Spinal cord (tissue), 10 donors: Measurements from ENCODE around the gene AKAP14. TPM values are rescaled to one million over a fixed set of nuclear protein-coding genes. Genes with fewer than 3 reads are reported as not detected.
A peak's percentile ranks its signal among the peaks of the same experiment; 100 is the strongest.

Experiments
- DNase-seq, 6 donors: peaks; one replicate each; pipeline versions ENCODE4 v3.0.0 to v3.0.0-alpha.2; 2013 to 2015; ENCODE audit warnings: low spot score in 6 of 6, low read depth in 4 of 6
- H3K27ac ChIP-seq: one replicate; pipeline ENCODE4 v1.5.1; 2013; ENCODE audit warnings: low read depth, low read length, control low read depth
- H3K27me3 ChIP-seq: one replicate; pipeline ENCODE4 v1.6.1; 2013; ENCODE audit warnings: low read length; ENCODE audit not compliant: control insufficient read depth, insufficient read depth
- H3K36me3 ChIP-seq: one replicate; pipeline ENCODE4 v1.6.1; 2013; ENCODE audit warnings: low read length; ENCODE audit not compliant: control insufficient read depth, insufficient read depth
- H3K4me1 ChIP-seq: one replicate; pipeline ENCODE4 v1.6.1; 2013; ENCODE audit warnings: low read length; ENCODE audit not compliant: control insufficient read depth, insufficient read depth
- H3K4me3 ChIP-seq: one replicate; pipeline ENCODE4 v1.5.1; 2013; ENCODE audit warnings: low read depth, low read length, control low read depth
- H3K9me3 ChIP-seq: one replicate; pipeline ENCODE4 v1.6.1; 2013; ENCODE audit warnings: low read length; ENCODE audit not compliant: control insufficient read depth, insufficient read depth
- WGBS: methylation state at CpG from one replicate; pipeline ENCODE4 v1.1.5; 2013; ENCODE audit warnings: missing lambda C conversion rate; ENCODE audit not compliant: insufficient coverage; 5-methylcytosine and 5-hydroxymethylcytosine counted together
- long read RNA-seq, 4 donors: transcript quantifications; one replicate each; lab custom pipeline, GENCODE V29; 2026
- polyA plus RNA-seq, 2 donors: library from polyadenylated mRNA; unstranded; fragments of 120-200 nt; gene quantifications; one replicate each; pipeline ENCODE4 v1.2.1, GENCODE V29; 2013; ENCODE audit not compliant: insufficient read length in 2 of 2
- total RNA-seq, 2 donors: library from RNA; depleted of rRNA in 1 of 2; stranded (reverse); fragments of 120-200 nt in 1 of 2; fragments of >200 nt in 1 of 2; gene quantifications; one replicate each; pipeline versions ENCODE4 v1.2.3 to v1.2.4, GENCODE V29; 2013 to 2014
- donor health status: healthy.

AKAP14 gene
- 10 to 100 TPM in 1 of 2 donors, under 1 TPM in 1; 0.99 to 16.3 TPM for total RNA-seq
- polyA plus RNA-seq: 1 to 10 TPM; 2.0 to 3.3 TPM
- long read RNA-seq, donor 1: 0 reads
- long read RNA-seq, donor 2, partial matches to known transcripts: 8 of 8 reads
- long read RNA-seq, donor 2, other reads (novel, unspliced or antisense): 0 of 8 reads
- long read RNA-seq, donor 3, partial matches to known transcripts: 0 of 1 reads
- long read RNA-seq, donor 3, other reads (novel, unspliced or antisense): 0 of 1 reads
- long read RNA-seq, donor 4, partial matches to known transcripts: 0 of 1 reads
- long read RNA-seq, donor 4, other reads (novel, unspliced or antisense): 0 of 1 reads

DNA sequence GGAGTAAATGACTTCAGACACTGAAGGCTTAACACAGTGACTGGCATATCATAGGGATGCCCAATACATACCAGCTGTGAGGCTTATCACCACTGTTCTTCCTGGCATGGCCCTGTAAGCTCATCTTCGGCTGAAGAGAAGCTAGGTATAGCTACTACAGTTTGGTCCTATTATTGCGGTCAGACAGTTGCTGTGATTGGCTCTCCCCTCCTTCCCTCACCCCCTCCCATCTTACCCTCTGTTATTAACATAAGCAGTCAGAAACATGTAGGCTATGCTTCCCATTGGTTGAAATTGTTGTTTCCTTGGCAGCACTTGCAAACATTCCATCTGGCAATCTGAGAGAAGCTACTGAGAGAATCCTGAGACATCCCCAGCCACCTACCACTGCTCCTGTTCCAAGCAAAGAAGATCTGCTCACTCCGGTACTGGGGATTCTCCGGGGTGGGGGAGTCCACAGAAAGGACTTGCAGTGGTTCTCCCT is at the start of gene AKAP14:
TSS of gene AKAP14 (plus strand) at position 51 of the 484 bp plus-strand sequence. CDS start 7,331 bp downstream, outside the sequence.
- DNase-seq: peak in 2 of 6 donors; percentile 70 to 80
- Histone ChIP-seq H3K27ac (no peak within 1 kb of the TSS), H3K9me3 (no peaks in the 10 kb centered on the region), H3K27me3 (no peaks in the 10 kb centered on the region), H3K36me3 (no peaks in the 10 kb centered on the region), H3K4me1 (no peaks in the 10 kb centered on the region), H3K4me3 (no peak within 1 kb of the TSS)
- WGBS: 71% methylated on average over 1 of the region's 4 CpGs

DNA sequence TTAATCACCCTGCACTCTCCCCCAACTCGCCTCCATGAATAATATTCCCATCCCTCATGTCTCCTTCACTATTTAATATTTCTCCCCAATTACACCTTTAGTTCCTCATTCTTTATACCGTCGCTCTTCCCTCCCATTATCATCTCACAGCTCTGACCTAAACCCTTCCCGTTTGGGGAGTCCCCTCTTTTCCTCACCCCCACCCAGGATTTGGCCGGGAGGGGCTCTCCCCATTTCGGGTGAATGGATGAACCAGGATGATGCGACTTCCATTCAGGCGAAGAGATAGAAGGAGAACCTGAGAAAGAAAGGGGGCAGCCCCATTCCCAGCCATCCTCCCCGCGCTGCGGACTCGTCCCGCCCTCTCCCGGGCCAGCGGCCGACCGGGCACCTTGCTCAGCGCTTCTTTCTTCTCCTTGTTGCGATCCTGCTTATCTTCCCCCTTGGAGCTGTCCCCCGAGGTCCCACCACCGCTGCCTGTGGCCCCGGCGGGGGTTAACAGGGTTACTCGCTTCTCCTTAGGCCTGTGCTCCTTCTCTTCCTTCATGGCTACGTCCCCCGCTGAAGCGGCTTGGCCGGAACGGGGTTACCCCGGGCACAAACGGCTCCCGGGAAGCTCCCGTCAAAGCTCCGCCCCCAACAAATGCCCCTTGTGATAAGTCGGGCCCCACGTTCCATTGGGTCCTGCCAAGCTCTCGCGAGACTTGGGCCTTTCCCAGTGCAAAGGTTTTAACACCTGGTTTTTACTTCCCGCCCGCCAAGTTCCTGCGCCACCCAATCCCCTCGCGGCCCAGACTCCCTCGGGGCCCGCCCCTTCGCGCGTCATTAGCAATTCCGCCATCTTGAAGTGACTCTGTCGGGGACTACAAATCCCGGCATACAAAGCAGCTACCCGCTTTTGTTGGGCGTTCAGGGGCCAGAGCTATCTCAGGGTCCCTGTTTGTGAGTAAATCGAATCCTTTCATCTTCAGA is 43.0 kb upstream of the AKAP14 start, which contains the start of gene UPF3B:
TSS of gene UPF3B (minus strand) at position 582 of the 972 bp plus-strand sequence. CDS start at position 547, 35 bp downstream.
- 24% methylated on average over 50 of the region's 54 CpGs for WGBS
- no peaks in the 10 kb centered on the region for H3K9me3 ChIP-seq
- no peaks in the 10 kb centered on the region for H3K4me1 ChIP-seq
- H3K36me3 ChIP-seq: peaks cover 2% of the 10 kb centered on the region
- no peaks in the 10 kb centered on the region for H3K27me3 ChIP-seq
- peak within 1 kb of the TSS; percentile 91 for H3K27ac ChIP-seq
- peak within 1 kb of the TSS; percentile 72 for H3K4me3 ChIP-seq
- DNase-seq: peak; percentile 78 to 98 (median 84)

DNA sequence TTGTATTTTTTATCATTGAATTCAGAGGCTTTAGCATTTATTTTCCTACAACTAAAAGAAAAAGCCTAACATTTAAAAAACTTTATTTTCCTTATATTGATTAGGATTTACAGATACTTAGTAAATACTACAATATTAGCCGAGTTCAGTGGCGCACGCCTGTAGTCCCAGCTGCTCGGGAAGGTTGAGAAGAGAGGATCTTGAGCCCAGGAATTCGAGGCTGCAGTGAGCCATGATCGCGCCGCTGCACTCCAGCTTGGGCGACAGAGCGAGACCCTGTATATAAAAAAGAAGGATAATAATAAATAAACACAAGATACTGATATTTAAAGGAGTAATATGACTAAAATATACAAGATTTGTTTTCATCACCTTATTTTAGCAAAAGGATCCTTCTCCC is 42.2 kb upstream of the AKAP14 start:
- Histone ChIP-seq H3K4me1 (no peaks in the 10 kb centered on the region), H3K27me3 (no peaks in the 10 kb centered on the region), H3K36me3 (peaks cover 2% of the 10 kb centered on the region), H3K27ac (peak overlapping the region; percentile 69), H3K9me3 (no peaks in the 10 kb centered on the region), H3K4me3 (peak overlapping the region; percentile 72)
- no CpG with 5 or more reads among the region's 10 CpGs for WGBS
- peak in 1 of 6 donors; percentile 18 for DNase-seq

- peak overlapping the region; percentile 93 for H3K27ac ChIP-seq
- H3K4me1 ChIP-seq: peaks cover 5% of the 10 kb centered on the region
- peaks cover 2% of the 10 kb centered on the region for H3K9me3 ChIP-seq
- 27% methylated on average over 19 of the region's 25 CpGs for WGBS
- peak in 2 of 6 donors; percentile 46 to 75 for DNase-seq
- peaks cover 6% of the 10 kb centered on the region for H3K36me3 ChIP-seq
- peak overlapping the region; percentile 69 for H3K4me3 ChIP-seq
- H3K27me3 ChIP-seq: no peaks in the 10 kb centered on the region
Observed at GRCh38 chrX:119870626-119871131, 25.0 kb upstream of the AKAP14 start.

DNA sequence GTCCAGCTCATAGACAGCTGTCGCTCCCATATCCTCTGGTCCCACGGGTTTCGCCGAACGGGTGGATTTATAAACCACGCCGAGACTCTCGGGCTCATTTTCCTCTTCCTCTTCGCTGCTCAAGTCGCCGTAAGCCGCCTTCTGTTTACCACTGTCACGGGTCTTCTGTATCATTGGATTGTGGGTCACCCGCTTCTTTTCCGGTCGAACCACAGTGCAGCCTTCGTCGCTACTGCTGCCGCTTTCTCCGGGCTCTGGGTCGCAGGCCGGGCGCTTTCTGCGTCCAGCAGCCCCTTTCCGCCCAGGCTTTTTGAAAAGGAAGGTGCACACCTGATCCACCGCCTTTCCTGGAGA is 24.5 kb upstream of the AKAP14 start:
- Histone ChIP-seq H3K4me3 (peak overlapping the region; percentile 69), H3K27ac (peak overlapping the region; percentile 93), H3K36me3 (peaks cover 6% of the 10 kb centered on the region), H3K4me1 (peaks cover 5% of the 10 kb centered on the region), H3K9me3 (peaks cover 2% of the 10 kb centered on the region), H3K27me3 (no peaks in the 10 kb centered on the region)
- no peak for DNase-seq
- WGBS: 23% methylated on average over 26 of the region's 26 CpGs

- no peaks in the 10 kb centered on the region for H3K27me3 ChIP-seq
- peaks cover 5% of the 10 kb centered on the region for H3K4me1 ChIP-seq
- DNase-seq: peak; percentile 66 to 95 (median 72)
- H3K27ac ChIP-seq: peak within 1 kb of the TSS; percentile 93
- peak within 1 kb of the TSS; percentile 69 for H3K4me3 ChIP-seq
- peaks cover 2% of the 10 kb centered on the region for H3K9me3 ChIP-seq
- 24% methylated on average over 59 of the region's 62 CpGs for WGBS
- peaks cover 6% of the 10 kb centered on the region for H3K36me3 ChIP-seq
Observed at GRCh38 chrX:119871599-119872395, 23.9 kb upstream of the AKAP14 start, which contains the start of the genes NDUFA1 and RNF113A. TSS of gene NDUFA1 (plus strand) at chrX:119871832. CDS start at chrX:119871912, 80 bp downstream. TSS of gene RNF113A (minus strand) at chrX:119871733. CDS start at chrX:119871613, 120 bp downstream.

GRCh38 chrX:119878740-119879139 is 17.0 kb upstream of the AKAP14 start:
- H3K9me3 ChIP-seq: no peaks in the 10 kb centered on the region
- DNase-seq: no peak
- H3K4me3 ChIP-seq: no peak overlapping the region
- H3K4me1 ChIP-seq: no peaks in the 10 kb centered on the region
- no peaks in the 10 kb centered on the region for H3K27me3 ChIP-seq
- H3K27ac ChIP-seq: no peak overlapping the region
- no peaks in the 10 kb centered on the region for H3K36me3 ChIP-seq
- no CpG with 5 or more reads among the region's 2 CpGs for WGBS

- WGBS: 50% methylated on average over 1 of the region's 5 CpGs
- H3K4me3 ChIP-seq: no peak overlapping the region
- H3K27me3 ChIP-seq: no peaks in the 10 kb centered on the region
- no peaks in the 10 kb centered on the region for H3K36me3 ChIP-seq
- no peaks in the 10 kb centered on the region for H3K9me3 ChIP-seq
- DNase-seq: no peak
- H3K27ac ChIP-seq: no peak overlapping the region
- H3K4me1 ChIP-seq: no peaks in the 10 kb centered on the region
Observed at GRCh38 chrX:119880076-119880475, 15.6 kb upstream of the AKAP14 start.
